PC-9 (cell line): Measurements from ENCODE around the gene ABLIM1. TPM values are rescaled to one million over a fixed set of nuclear protein-coding genes. Genes with fewer than 3 reads are reported as not detected.
A peak's percentile ranks its signal among the peaks of the same experiment; 100 is the strongest.

ENCODE experiments used
- BruUV-seq: library from RNA; stranded (reverse); fragments of 400-500 nt; replicated peaks from 2 replicates; lab custom pipeline; 2021; lab: Mats Ljungman, UMichigan
- CTCF ChIA-PET: fragments of 300-600 bp; sonication (Branson Sonifier 250); formaldehyde crosslinking; loops from one replicate; lab custom pipeline; 2022; ENCODE audit warnings: antibody characterized with exemption; lab: Charles Lee
- POLR2A ChIA-PET: fragments of 300-600 bp; sonication (Branson Sonifier 250); formaldehyde crosslinking; loops from one replicate; lab custom pipeline; 2022; ENCODE audit warnings: antibody characterized with exemption; ENCODE audit not compliant: unreplicated experiment; lab: Charles Lee
- DNase-seq, 2 experiments: peaks; one replicate each; pipeline versions ENCODE4 v3.0.0 to v3.0.0-alpha.2; 2015 to 2022; ENCODE audit warnings: mixed read lengths in 1 of 2
- H2AFZ ChIP-seq: fragments of 200-600 bp; sonication (generic); 2 replicates; pipeline ENCODE4 v1.8.1; 2017; ENCODE audit warnings: antibody characterized with exemption
- H3F3A ChIP-seq: fragments of 200-600 bp; sonication (generic); 2 replicates; pipeline ENCODE4 v1.8.1; 2017; ENCODE audit warnings: antibody characterized with exemption, mild to moderate bottlenecking, low read depth; ENCODE audit not compliant: insufficient read depth
- H3K27ac ChIP-seq: fragments of 200-600 bp; sonication (generic); 2 replicates; pipeline ENCODE4 v1.6.1; 2016; ENCODE audit warnings: mixed run types
- H3K27me3 ChIP-seq: fragments of 200-600 bp; sonication (generic); 2 replicates; pipeline ENCODE4 v1.6.1; 2016; ENCODE audit warnings: low read depth, mixed run types; ENCODE audit not compliant: insufficient read depth
- H3K36me3 ChIP-seq: fragments of 200-600 bp; sonication (generic); 2 replicates; pipeline ENCODE4 v1.6.1; 2016; ENCODE audit warnings: low read depth, mixed run types
- H3K4me1 ChIP-seq: fragments of 200-600 bp; sonication (generic); replicated peaks from 2 replicates; pipeline ENCODE4 v1.6.1; 2016; ENCODE audit warnings: mixed run types; ENCODE audit not compliant: insufficient read depth
- H3K4me2 ChIP-seq: fragments of 200-600 bp; sonication (generic); 2 replicates; pipeline ENCODE4 v1.6.1; 2017; ENCODE audit warnings: mixed run types
- H3K4me3 ChIP-seq: fragments of 200-600 bp; sonication (generic); 2 replicates; pipeline ENCODE4 v1.6.1; 2016; ENCODE audit warnings: mixed run types
- H3K79me2 ChIP-seq: fragments of 200-600 bp; sonication (generic); 2 replicates; pipeline ENCODE4 v1.6.1; 2017; ENCODE audit warnings: low read depth, mixed run types
- H3K9me2 ChIP-seq: fragments of 200-600 bp; sonication (generic); 2 replicates; pipeline ENCODE4 v1.8.1; 2017; ENCODE audit warnings: mild to moderate bottlenecking; ENCODE audit not compliant: insufficient read depth
- H3K9me3 ChIP-seq: fragments of 200-600 bp; sonication (generic); 2 replicates; pipeline ENCODE4 v1.8.1; 2016; ENCODE audit warnings: low read depth; ENCODE audit not compliant: insufficient read depth
- H4K20me1 ChIP-seq: fragments of 200-600 bp; sonication (generic); 2 replicates; pipeline ENCODE4 v1.8.1; 2017; ENCODE audit not compliant: insufficient read depth
- EZH2 ChIP-seq: fragments of 200-600 bp; sonication (generic); IDR thresholded peaks from 2 replicates; pipeline ENCODE4 v1.8.0; 2017; ENCODE audit warnings: antibody characterized with exemption, low read depth
- intact Hi-C: fragments of 100-400 bp; cut with micrococcal nuclease; formaldehyde crosslinking; loops from one replicate; pipeline ENCODE4 v1.10.0; 2022; ENCODE audit not compliant: unreplicated experiment
- total RNA-seq: library from RNA; stranded (reverse); gene quantifications from 2 replicates; pipeline ENCODE4 v1.2.3, GENCODE V29; 2021
- TF ChIP-seq, protein P1 (sequence below): fragments of 200-600 bp; sonication (generic); conservative IDR thresholded peaks from 2 replicates; pipeline ENCODE4 v1.6.1; 2017; ENCODE audit warnings: mixed run types, antibody characterized with exemption, mild to moderate bottlenecking, moderate library complexity

Gene ABLIM1
- total RNA-seq, 1 experiment from 2014 or later: 68.7 TPM

DNA sequence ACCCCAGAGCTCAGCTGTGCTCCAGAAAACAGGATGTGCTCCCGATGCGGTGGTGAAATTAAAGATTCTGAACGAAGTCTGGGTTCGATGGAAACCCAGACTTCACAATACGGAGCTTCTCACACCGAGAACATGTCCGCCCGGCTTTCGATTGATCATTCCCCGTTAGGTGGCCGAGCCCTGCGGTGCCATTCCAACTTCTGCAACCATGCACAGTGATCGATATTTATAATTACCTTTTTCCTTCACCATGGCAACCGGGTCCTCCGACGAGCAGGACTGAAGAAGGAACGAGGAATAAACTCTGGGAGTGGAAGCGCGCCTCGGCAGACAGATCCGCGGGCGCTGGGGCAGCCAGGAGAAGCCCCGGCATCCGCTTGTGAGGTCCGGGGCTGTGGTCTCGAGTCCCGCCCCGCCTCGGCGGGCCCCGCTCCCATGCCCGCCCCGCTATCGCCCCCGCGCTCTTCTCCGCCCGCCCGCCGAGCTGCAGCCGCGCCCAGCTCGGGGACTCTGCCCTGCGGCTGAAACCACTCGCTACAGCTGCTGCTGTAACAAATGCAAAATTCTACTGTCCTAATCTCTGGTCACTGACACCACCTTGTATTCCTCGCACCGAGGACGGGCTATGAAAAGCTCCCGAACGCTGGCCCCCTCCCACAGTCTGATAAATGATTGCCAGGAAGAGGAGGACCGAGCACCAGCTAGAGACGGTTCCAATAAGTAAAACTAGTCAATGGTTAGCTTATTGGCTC, 26.2 kb downstream of the ABLIM1 start:
- no TSS peak for BruUV-seq
- H3K27ac ChIP-seq: no peak overlapping the region
- H3K79me2 ChIP-seq: no peaks in the 10 kb centered on the region
- peak; percentile 49 to 50 for DNase-seq
- peaks cover 45% of the 10 kb centered on the region for H3F3A ChIP-seq
- H3K4me3 ChIP-seq: peak overlapping the region; percentile 54
- TF ChIP-seq, protein P1, sequence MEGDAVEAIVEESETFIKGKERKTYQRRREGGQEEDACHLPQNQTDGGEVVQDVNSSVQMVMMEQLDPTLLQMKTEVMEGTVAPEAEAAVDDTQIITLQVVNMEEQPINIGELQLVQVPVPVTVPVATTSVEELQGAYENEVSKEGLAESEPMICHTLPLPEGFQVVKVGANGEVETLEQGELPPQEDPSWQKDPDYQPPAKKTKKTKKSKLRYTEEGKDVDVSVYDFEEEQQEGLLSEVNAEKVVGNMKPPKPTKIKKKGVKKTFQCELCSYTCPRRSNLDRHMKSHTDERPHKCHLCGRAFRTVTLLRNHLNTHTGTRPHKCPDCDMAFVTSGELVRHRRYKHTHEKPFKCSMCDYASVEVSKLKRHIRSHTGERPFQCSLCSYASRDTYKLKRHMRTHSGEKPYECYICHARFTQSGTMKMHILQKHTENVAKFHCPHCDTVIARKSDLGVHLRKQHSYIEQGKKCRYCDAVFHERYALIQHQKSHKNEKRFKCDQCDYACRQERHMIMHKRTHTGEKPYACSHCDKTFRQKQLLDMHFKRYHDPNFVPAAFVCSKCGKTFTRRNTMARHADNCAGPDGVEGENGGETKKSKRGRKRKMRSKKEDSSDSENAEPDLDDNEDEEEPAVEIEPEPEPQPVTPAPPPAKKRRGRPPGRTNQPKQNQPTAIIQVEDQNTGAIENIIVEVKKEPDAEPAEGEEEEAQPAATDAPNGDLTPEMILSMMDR: no peak
- TF ChIP-seq EZH2: no peak
- no peaks in the 10 kb centered on the region for H4K20me1 ChIP-seq
- peak overlapping the region; percentile 73 for H3K4me2 ChIP-seq
- peaks cover 81% of the 10 kb centered on the region for H3K4me1 ChIP-seq
- no peaks in the 10 kb centered on the region for H3K36me3 ChIP-seq
- POLR2A ChIA-PET: interaction anchor here (0.6 kb wide), 1 partner anchor 139 kb away, joined by 31 read pairs; no protein-coding TSS in a partner anchor
- intact Hi-C loops: loop anchor here (2.0 kb wide), 2 partner anchors 79 to 881 kb away; partner anchors contain the start of gene PLEKHS1
- H3K9me3 ChIP-seq: no peaks in the 10 kb centered on the region
- no peaks in the 10 kb centered on the region for H3K9me2 ChIP-seq
- H3K27me3 ChIP-seq: no peaks in the 10 kb centered on the region
- peak overlapping the region; percentile 33; the same call in 1 of the 2 replicates for H2AFZ ChIP-seq
- CTCF ChIA-PET: no interaction called here

DNA sequence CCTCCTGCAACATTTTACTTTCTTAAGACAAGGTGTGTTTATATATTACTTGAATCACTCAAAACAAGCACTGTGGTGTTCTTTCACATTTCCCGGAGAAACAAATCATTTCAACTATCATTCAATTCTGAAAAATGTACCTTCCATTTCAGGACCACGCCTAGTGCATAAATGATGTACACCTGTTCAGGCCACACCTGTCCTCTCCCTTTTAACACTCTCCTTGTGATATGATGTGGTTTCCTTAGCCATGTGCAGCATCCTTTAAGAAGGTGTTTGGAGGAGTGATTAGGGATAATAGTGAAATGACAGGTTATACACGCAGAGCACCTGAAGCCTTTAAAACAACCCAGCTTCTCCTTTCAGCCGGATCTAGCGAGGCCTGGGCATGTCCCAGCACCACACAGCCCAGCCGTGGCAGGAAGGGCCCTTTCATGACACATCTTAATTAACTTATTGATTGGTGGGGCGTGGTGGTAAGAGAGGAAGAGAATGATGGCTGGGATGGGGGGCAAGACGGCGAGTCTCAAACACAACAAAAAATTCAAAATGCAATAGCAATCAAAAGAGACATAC, 26.9 kb downstream of the ABLIM1 start:
- no peaks in the 10 kb centered on the region for H3K79me2 ChIP-seq
- TSS peak; percentile 32 for BruUV-seq
- CTCF ChIA-PET: no interaction called here

More for the DNA sequence above, 26.9 kb downstream of the ABLIM1 start:
- peak overlapping the region; percentile 54; the same call in 1 of the 2 replicates for H3K4me3 ChIP-seq
- H3K9me3 ChIP-seq: no peaks in the 10 kb centered on the region
- H3K36me3 ChIP-seq: no peaks in the 10 kb centered on the region
- POLR2A ChIA-PET: no interaction called here
- peak overlapping the region; percentile 73 for H3K4me2 ChIP-seq
- H4K20me1 ChIP-seq: no peaks in the 10 kb centered on the region
- no peak overlapping the region for H3K27ac ChIP-seq
- no peak overlapping the region for H2AFZ ChIP-seq
- H3F3A ChIP-seq: peaks cover 44% of the 10 kb centered on the region
- H3K27me3 ChIP-seq: no peaks in the 10 kb centered on the region
- TF ChIP-seq, protein P1: no peak
- TF ChIP-seq EZH2: no peak
- H3K9me2 ChIP-seq: no peaks in the 10 kb centered on the region
- H3K4me1 ChIP-seq: peaks cover 83% of the 10 kb centered on the region
- DNase-seq: no peak
- intact Hi-C loops: no loop called here
